Astrocyte of the spinal cord (primary cell): Measurements from ENCODE around the gene GGN.

Source experiments
- DNase-seq: peaks from one replicate; pipeline ENCODE4 v3.0.0; 2011; ENCODE audit warnings: low read depth, low spot score
- H3K4me3 ChIP-seq: 2 replicates; pipeline ENCODE4 v1.5.1; 2011; ENCODE audit warnings: low read depth, mild to moderate bottlenecking, low read length, moderate library complexity
- in situ Hi-C: cut with HindIII; loops from 2 replicates; pipeline ENCODE4 v1.10.0; 2017; ENCODE audit warnings: low sequenced_read_pairs
- TF ChIP-seq, protein P1 (sequence below): IDR thresholded peaks from 2 replicates; pipeline ENCODE4 v1.5.1; 2012; ENCODE audit warnings: low read depth, mild to moderate bottlenecking, low read length, inconsistent platforms

The GGN gene

GRCh38 chr19:38421856-38422255, 34.0 kb upstream of the GGN start:
- no peak overlapping the region for H3K4me3 ChIP-seq
- DNase-seq, result no peak
- in situ Hi-C loops, result no loop called here
- TF ChIP-seq, protein P1, sequence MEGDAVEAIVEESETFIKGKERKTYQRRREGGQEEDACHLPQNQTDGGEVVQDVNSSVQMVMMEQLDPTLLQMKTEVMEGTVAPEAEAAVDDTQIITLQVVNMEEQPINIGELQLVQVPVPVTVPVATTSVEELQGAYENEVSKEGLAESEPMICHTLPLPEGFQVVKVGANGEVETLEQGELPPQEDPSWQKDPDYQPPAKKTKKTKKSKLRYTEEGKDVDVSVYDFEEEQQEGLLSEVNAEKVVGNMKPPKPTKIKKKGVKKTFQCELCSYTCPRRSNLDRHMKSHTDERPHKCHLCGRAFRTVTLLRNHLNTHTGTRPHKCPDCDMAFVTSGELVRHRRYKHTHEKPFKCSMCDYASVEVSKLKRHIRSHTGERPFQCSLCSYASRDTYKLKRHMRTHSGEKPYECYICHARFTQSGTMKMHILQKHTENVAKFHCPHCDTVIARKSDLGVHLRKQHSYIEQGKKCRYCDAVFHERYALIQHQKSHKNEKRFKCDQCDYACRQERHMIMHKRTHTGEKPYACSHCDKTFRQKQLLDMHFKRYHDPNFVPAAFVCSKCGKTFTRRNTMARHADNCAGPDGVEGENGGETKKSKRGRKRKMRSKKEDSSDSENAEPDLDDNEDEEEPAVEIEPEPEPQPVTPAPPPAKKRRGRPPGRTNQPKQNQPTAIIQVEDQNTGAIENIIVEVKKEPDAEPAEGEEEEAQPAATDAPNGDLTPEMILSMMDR, result no peak

DNA sequence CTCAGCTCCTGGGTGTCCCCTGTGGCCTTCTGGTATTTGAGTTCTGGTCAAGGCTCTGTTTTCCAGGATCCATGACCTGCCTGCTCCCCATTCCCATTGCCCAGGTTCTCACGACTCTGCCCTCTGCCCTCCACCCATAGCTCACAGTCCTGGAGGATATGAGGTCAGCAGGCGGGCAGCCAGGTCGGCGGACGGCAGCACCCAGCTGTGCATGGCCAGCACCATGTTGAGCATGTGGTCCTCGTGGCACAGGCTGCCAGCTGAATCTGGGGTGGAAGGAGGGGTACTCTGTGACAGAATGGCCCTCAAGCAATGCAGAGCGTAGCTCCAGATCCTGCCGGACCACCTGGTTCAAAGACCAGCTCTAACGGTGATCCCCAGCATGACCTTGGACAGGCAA, 33.1 kb upstream of the GGN start:
- TF ChIP-seq, protein P1, result no peak
- in situ Hi-C loops, result no loop called here
- no peak for DNase-seq
- no peak overlapping the region for H3K4me3 ChIP-seq

DNA sequence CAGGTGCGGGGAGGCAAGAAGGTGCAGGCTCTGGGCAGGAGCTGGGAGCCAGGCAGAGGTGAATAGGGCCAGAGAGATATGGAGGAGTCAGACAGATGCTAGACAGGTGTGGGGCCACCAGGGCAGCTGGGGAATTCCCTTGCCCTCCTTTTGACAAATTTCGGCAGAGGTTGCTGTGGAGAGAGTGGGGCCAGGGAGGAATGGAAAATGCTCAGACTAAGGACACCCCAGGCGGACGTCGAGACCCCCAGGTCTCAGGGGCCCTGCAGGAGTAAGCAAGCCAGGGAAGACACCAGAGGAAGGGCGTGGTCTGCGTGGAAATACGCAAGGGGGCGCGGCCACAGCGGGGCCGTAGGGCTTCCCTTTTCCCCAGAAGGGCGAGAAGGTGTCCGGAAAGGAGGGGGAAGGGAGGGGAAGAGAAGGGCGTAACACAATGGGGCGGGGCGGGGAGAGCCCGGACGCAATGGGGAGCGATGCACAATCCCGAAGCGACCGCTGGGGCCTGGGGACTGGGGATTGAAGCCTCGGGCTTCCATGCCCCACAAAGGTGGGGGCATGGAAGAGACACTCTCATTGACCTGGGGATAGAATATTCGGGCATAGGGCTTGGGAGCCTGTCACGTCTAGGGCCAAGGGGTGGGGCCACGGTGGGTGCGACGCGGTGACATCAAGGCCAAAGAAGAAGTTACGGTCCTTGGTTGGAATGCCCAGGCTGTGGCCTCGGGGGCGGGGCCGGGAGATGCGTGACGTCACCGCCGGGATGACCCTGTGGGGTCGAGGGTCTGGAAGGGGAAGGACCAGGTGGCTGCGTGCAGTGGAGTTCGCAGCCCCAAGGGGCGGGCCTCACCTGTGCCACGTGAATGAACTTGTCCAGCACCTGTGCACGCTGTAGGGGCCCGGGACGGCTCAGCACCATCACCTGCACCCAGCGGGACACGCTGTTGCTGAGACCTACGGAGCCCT, 30.0 kb upstream of the GGN start:
- TF ChIP-seq, protein P1, result no peak
- peak overlapping the region; percentile 5 for H3K4me3 ChIP-seq
- in situ Hi-C loops, result no loop called here
- no peak for DNase-seq

- in situ Hi-C loops, result no loop called here
- TF ChIP-seq, protein P1, result no peak
- no peak for DNase-seq
- no peak overlapping the region for H3K4me3 ChIP-seq
Observed at GRCh38 chr19:38417146-38417543, 29.3 kb upstream of the GGN start.

DNA sequence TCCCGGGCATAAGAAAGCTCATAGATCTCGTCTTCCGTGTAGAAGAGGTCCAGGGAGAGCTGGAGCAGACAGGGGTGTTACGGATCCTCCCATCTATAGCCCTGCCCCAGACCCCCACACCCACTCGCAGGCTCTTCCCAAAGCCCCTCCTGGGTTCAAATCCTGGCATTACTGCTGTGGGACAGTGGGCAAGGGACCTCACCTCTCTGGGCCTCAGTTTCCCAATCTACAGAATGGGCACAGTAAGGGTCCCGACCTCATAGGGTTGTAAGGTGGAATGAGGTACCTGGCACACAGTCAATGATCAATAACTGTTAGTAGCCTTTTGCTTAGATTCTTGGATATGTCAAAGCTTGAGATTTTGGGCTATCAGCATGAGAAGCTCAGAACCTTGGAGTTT, 25.6 kb upstream of the GGN start:
- TF ChIP-seq, protein P1, result no peak
- no peak overlapping the region for H3K4me3 ChIP-seq
- in situ Hi-C loops, result no loop called here
- DNase-seq, result no peak

DNA sequence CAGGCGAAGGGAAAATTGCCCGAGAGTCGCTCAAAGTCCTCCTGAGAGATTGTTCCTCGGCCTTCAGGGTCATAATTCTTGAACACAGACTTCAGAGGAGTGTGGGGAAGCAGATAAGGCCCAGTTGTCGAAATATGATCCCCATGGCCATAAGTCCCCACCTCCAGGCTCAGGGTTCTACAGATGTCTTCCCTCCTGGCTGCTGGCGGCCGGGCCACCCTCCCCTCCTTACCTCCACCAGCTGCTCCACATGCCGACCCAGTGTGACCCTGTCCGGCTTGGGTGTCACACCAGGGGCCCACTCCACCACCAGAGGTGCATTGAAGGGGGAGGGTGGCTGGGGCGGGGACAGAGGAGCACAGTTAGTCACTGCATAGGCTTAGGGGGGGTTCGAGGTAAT, 25.1 kb upstream of the GGN start:
- in situ Hi-C loops, result no loop called here
- TF ChIP-seq, protein P1, result no peak
- H3K4me3 ChIP-seq, result no peak overlapping the region
- DNase-seq, result no peak
